Measurements from ENCODE around the gene PTPN13.

The PTPN13 gene

GRCh38 chr4:86606809-86607208 lies 12.7 kb downstream of the PTPN13 start:
- Histone ChIP-seq H3K36me3 (ENCODE audit: insufficient read depth, low read length) (no peaks in the 10 kb centered on the region), H3K4me2 (ENCODE audit: insufficient read depth, low read length) (no peak overlapping the region), H2AFZ (ENCODE audit: low read depth, low read length) (no peak overlapping the region), H3K9ac (ENCODE audit: low read depth, low read length) (no peak overlapping the region), H3K27me3 (ENCODE audit: insufficient read depth, low read length, poor library complexity) (peaks cover 7% of the 10 kb centered on the region), H3K79me2 (ENCODE audit: insufficient read depth, low read length) (no peaks in the 10 kb centered on the region), H4K20me1 (ENCODE audit: insufficient read depth, low read length) (no peaks in the 10 kb centered on the region), H3K4me1 (ENCODE audit: insufficient read depth, low read length) (no peaks in the 10 kb centered on the region), H3K9me3 (ENCODE audit: insufficient read depth, low read length, severe bottlenecking) (no peaks in the 10 kb centered on the region), H3K27ac (ENCODE audit: low read length) (no peak overlapping the region), H3K4me3 (ENCODE audit: low read depth in 1 of 2, low read length in 2 of 2) (no peak overlapping the region)
- ATAC-seq (ENCODE audit: insufficient read depth, low read depth) (no peak), DNase-seq (no peak)
- TF ChIP-seq CTCF (IDR thresholded peaks at IDR 0.05; ENCODE audit: borderline replicate concordance, extremely low read depth, low read length, poor library complexity, severe bottlenecking) (no peak), EZH2 (IDR thresholded peaks at IDR 0.05; ENCODE audit: borderline replicate concordance, low read depth, low read length, severe bottlenecking) (no peak)

GRCh38 chr4:86608757-86609375 lies 14.8 kb downstream of the PTPN13 start:
- Histone ChIP-seq H3K36me3 (ENCODE audit: insufficient read depth, low read length) (no peaks in the 10 kb centered on the region), H4K20me1 (ENCODE audit: insufficient read depth, low read length) (no peaks in the 10 kb centered on the region), H3K9me3 (ENCODE audit: insufficient read depth, low read length, severe bottlenecking) (no peaks in the 10 kb centered on the region), H3K4me2 (ENCODE audit: insufficient read depth, low read length) (no peak overlapping the region), H3K79me2 (ENCODE audit: insufficient read depth, low read length) (no peaks in the 10 kb centered on the region), H3K9ac (ENCODE audit: low read depth, low read length) (no peak overlapping the region), H3K27me3 (ENCODE audit: insufficient read depth, low read length, poor library complexity) (peaks cover 7% of the 10 kb centered on the region), H3K27ac (ENCODE audit: low read length) (no peak overlapping the region), H3K4me1 (ENCODE audit: insufficient read depth, low read length) (no peaks in the 10 kb centered on the region), H2AFZ (ENCODE audit: low read depth, low read length) (no peak overlapping the region), H3K4me3 (ENCODE audit: low read depth in 1 of 2, low read length in 2 of 2) (no peak overlapping the region)
- TF ChIP-seq CTCF (IDR thresholded peaks at IDR 0.05; ENCODE audit: borderline replicate concordance, extremely low read depth, low read length, poor library complexity, severe bottlenecking) = no peak
- TF ChIP-seq EZH2 (IDR thresholded peaks at IDR 0.05; ENCODE audit: borderline replicate concordance, low read depth, low read length, severe bottlenecking) = no peak
- DNase-seq (no peak), ATAC-seq (ENCODE audit: insufficient read depth, low read depth) (no peak)

GRCh38 chr4:86611757-86612156 lies 17.6 kb downstream of the PTPN13 start:
- H3K4me2 ChIP-seq (ENCODE audit: insufficient read depth, low read length) = no peak overlapping the region
- no peaks in the 10 kb centered on the region for H4K20me1 ChIP-seq (ENCODE audit: insufficient read depth, low read length)
- H3K27ac ChIP-seq (ENCODE audit: low read length) = no peak overlapping the region
- H3K4me1 ChIP-seq (ENCODE audit: insufficient read depth, low read length) = no peaks in the 10 kb centered on the region
- H3K9ac ChIP-seq (ENCODE audit: low read depth, low read length) = no peak overlapping the region
- no peak overlapping the region for H2AFZ ChIP-seq (ENCODE audit: low read depth, low read length)
- ATAC-seq (ENCODE audit: insufficient read depth, low read depth) (no peak), DNase-seq (no peak)
- no peaks in the 10 kb centered on the region for H3K36me3 ChIP-seq (ENCODE audit: insufficient read depth, low read length)
- H3K79me2 ChIP-seq (ENCODE audit: insufficient read depth, low read length) = no peaks in the 10 kb centered on the region
- peaks cover 7% of the 10 kb centered on the region for H3K27me3 ChIP-seq (ENCODE audit: insufficient read depth, low read length, poor library complexity)
- TF ChIP-seq CTCF (IDR thresholded peaks at IDR 0.05; ENCODE audit: borderline replicate concordance, extremely low read depth, low read length, poor library complexity, severe bottlenecking) (no peak), EZH2 (IDR thresholded peaks at IDR 0.05; ENCODE audit: borderline replicate concordance, low read depth, low read length, severe bottlenecking) (no peak)
- no peaks in the 10 kb centered on the region for H3K9me3 ChIP-seq (ENCODE audit: insufficient read depth, low read length, severe bottlenecking)
- H3K4me3 ChIP-seq (ENCODE audit: low read depth in 1 of 2, low read length in 2 of 2) = no peak overlapping the region
